ENCODE measurements around the gene OVCA2. TPM values are rescaled to one million over a fixed set of nuclear protein-coding genes. Genes with fewer than 3 reads are reported as not detected.

The OVCA2 gene
- total RNA-seq, 1 experiment from 2014 or later: 35.4 TPM

DNA sequence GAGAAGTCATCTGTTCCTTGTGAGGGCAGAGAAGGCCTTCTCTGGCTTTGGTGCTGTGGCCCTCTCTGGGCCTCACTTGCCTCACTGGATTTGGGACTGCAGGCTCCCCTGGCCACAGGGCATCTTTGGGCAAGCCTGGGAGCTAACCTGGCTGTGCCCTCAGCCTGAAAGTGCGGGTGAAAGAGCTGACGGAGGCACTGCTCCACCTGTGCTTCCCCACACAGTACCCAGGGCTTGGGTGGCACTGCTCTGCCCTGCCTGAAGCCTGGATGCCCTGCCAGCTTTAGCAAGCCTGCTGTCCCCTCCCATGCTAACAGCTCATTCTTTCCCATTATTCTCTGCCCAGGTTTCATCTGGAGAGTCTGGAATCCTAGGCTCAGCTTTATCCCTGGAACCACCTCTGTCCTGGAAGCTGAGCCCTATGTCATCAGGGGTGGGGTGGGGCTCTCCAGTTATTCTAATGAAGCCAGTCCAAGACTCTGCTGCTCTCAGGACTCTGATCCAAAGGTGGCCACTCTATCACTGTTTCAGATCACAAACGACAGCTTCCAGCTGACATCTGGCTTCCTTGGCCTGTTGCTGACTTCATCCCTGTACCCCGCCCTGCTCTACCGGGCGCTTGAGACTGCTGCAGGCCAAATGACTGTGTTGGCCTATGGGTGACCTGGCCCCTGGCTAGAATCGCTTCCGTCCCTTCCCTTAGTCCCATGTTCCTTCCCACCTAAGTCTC lies 42.4 kb downstream of the OVCA2 start:
- H3K4me1 ChIP-seq (replicated peaks; ENCODE audit: insufficient read depth): peaks cover 42% of the 10 kb centered on the region
- peak overlapping the region; percentile 68 for H3K4me2 ChIP-seq
- CTCF ChIA-PET: interaction anchor here (0.6 to 1.4 kb wide), 3 partner anchors 30 to 332 kb away, joined by 3 to 4 read pairs (median 3); partner anchors contain the start of gene HIC1
- H4K20me1 ChIP-seq (ENCODE audit: insufficient read depth): no peaks in the 10 kb centered on the region
- no peak overlapping the region; the same call in 1 of the 2 replicates for H3K4me3 ChIP-seq
- H2AFZ ChIP-seq: no peak overlapping the region
- H3K27me3 ChIP-seq (ENCODE audit: insufficient read depth, low read depth): no peaks in the 10 kb centered on the region
- peaks cover 40% of the 10 kb centered on the region for H3F3A ChIP-seq (ENCODE audit: insufficient read depth, low read depth)
- POLR2A ChIA-PET (ENCODE audit: unreplicated experiment): interaction anchor here (0.5 to 0.6 kb wide), 3 partner anchors 19 to 220 kb away, joined by 4 to 30 read pairs (median 11); partner anchors contain the start of genes SMG6 and SRR
- no peaks in the 10 kb centered on the region for H3K9me3 ChIP-seq (ENCODE audit: insufficient read depth, low read depth)
- TSS peak; percentile 65 for BruUV-seq (replicated peaks)
- TF ChIP-seq EZH2 (IDR thresholded peaks at IDR 0.05; ENCODE audit: low read depth): no peak
- intact Hi-C loops (cut with micrococcal nuclease; ENCODE audit: unreplicated experiment): loop anchor here (1.0 to 5.0 kb wide), 4 partner anchors 13 to 53 kb away; no protein-coding TSS in a partner anchor
- peak; percentile 84 to 95 for DNase-seq
- no peaks in the 10 kb centered on the region for H3K79me2 ChIP-seq (ENCODE audit: low read depth)
- H3K9me2 ChIP-seq (ENCODE audit: insufficient read depth): no peaks in the 10 kb centered on the region
- no peaks in the 10 kb centered on the region for H3K36me3 ChIP-seq (ENCODE audit: low read depth)
- peak overlapping the region; percentile 99 for H3K27ac ChIP-seq

DNA sequence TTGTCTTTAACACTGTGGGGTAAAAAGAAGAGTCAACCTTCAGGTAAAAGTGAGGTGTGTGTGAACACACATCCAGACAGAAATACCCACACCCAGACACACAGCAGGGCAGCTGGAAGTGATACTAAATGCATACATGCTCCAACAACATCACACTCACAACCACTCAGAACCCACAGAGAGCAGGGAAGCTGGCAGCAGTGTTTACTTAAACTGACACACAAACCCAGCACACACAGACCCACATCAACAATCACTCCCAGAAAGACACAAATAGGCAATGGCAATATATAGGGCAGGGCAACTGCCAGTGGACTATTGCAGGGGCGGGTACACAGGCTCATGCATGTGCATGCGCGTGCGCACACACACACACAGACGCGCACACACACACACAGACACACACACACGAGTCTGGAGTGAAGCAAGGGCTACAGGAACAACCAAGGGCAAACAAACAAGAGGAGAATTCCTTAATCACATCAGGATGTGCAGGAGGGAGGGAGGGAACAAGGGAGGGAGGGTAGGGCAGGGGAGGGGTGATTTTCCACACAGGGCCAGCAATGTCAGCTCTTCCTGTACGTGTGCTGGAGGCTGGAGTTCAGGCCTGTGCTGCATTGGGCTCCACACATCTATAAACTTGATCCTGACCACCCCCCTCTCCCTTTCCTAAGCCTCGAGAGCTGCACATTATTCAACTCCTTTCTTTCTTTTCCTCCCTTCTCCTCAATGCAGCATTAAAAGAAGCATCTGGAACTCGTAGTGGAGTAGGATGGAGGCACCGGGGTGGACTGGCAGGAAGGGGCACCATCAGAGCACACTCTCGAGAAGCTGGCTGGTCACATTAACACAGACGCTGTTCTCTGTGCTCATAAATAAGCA lies 43.2 kb downstream of the OVCA2 start:
- H3K4me2 ChIP-seq: peak overlapping the region; percentile 68
- POLR2A ChIA-PET (ENCODE audit: unreplicated experiment): no interaction called here

DNA sequence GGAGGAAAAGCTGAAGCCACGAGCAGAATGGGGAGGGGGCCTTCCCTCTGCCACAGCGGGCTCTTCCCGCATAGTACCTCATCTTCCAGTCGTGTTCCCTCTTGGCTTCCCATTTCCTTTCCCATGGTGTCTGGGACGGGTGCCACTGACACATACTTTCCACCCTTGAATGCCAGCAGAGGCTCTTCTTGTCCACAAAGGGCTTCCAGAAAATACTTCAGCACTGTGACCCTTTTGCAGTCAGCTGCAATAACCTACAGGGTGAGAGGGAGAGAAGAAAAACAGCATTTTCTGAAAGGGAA lies 43.8 kb downstream of the OVCA2 start:
- H3K27me3 ChIP-seq (ENCODE audit: insufficient read depth, low read depth): no peaks in the 10 kb centered on the region
- no TSS peak for BruUV-seq (replicated peaks)
- peaks cover 42% of the 10 kb centered on the region for H3K4me1 ChIP-seq (replicated peaks; ENCODE audit: insufficient read depth)
- CTCF ChIA-PET: interaction anchor here (0.6 kb wide), 1 partner anchor 70 kb away, joined by 5 read pairs; no protein-coding TSS in a partner anchor
- H3F3A ChIP-seq (ENCODE audit: insufficient read depth, low read depth): peaks cover 40% of the 10 kb centered on the region
- DNase-seq: no peak
- H3K27ac ChIP-seq: peak overlapping the region; percentile 99
- H3K9me3 ChIP-seq (ENCODE audit: insufficient read depth, low read depth): no peaks in the 10 kb centered on the region
- POLR2A ChIA-PET (ENCODE audit: unreplicated experiment): no interaction called here
- H3K4me3 ChIP-seq: no peak overlapping the region
- no peaks in the 10 kb centered on the region for H3K9me2 ChIP-seq (ENCODE audit: insufficient read depth)
- intact Hi-C loops (cut with micrococcal nuclease; ENCODE audit: unreplicated experiment): loop anchor here (2.0 kb wide), 1 partner anchor 15 kb away; no protein-coding TSS in a partner anchor
- TF ChIP-seq EZH2 (IDR thresholded peaks at IDR 0.05; ENCODE audit: low read depth): no peak
- TF ChIP-seq, protein P1, sequence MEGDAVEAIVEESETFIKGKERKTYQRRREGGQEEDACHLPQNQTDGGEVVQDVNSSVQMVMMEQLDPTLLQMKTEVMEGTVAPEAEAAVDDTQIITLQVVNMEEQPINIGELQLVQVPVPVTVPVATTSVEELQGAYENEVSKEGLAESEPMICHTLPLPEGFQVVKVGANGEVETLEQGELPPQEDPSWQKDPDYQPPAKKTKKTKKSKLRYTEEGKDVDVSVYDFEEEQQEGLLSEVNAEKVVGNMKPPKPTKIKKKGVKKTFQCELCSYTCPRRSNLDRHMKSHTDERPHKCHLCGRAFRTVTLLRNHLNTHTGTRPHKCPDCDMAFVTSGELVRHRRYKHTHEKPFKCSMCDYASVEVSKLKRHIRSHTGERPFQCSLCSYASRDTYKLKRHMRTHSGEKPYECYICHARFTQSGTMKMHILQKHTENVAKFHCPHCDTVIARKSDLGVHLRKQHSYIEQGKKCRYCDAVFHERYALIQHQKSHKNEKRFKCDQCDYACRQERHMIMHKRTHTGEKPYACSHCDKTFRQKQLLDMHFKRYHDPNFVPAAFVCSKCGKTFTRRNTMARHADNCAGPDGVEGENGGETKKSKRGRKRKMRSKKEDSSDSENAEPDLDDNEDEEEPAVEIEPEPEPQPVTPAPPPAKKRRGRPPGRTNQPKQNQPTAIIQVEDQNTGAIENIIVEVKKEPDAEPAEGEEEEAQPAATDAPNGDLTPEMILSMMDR (conservative IDR thresholded peaks at IDR 0.05): no peak
- no peaks in the 10 kb centered on the region for H3K36me3 ChIP-seq (ENCODE audit: low read depth)
- no peaks in the 10 kb centered on the region for H3K79me2 ChIP-seq (ENCODE audit: low read depth)
- no peaks in the 10 kb centered on the region for H4K20me1 ChIP-seq (ENCODE audit: insufficient read depth)
- no peak overlapping the region for H2AFZ ChIP-seq
- H3K4me2 ChIP-seq: peak overlapping the region; percentile 68

More for the DNA sequence above, 43.2 kb downstream of the OVCA2 start:
- peaks cover 42% of the 10 kb centered on the region for H3K4me1 ChIP-seq (replicated peaks; ENCODE audit: insufficient read depth)
- H3K27me3 ChIP-seq (ENCODE audit: insufficient read depth, low read depth): no peaks in the 10 kb centered on the region
- CTCF ChIA-PET: interaction anchor here (0.6 kb wide), 1 partner anchor 71 kb away, joined by 5 read pairs; no protein-coding TSS in a partner anchor
- no peaks in the 10 kb centered on the region for H3K36me3 ChIP-seq (ENCODE audit: low read depth)
- no peaks in the 10 kb centered on the region for H4K20me1 ChIP-seq (ENCODE audit: insufficient read depth)
- no peaks in the 10 kb centered on the region for H3K9me3 ChIP-seq (ENCODE audit: insufficient read depth, low read depth)
- peaks cover 40% of the 10 kb centered on the region for H3F3A ChIP-seq (ENCODE audit: insufficient read depth, low read depth)
- no peak overlapping the region for H2AFZ ChIP-seq
- H3K79me2 ChIP-seq (ENCODE audit: low read depth): no peaks in the 10 kb centered on the region
- H3K9me2 ChIP-seq (ENCODE audit: insufficient read depth): no peaks in the 10 kb centered on the region
- no TSS peak for BruUV-seq (replicated peaks)
- H3K27ac ChIP-seq: peak overlapping the region; percentile 99
- TF ChIP-seq, protein P1 (conservative IDR thresholded peaks at IDR 0.05): no peak
- TF ChIP-seq EZH2 (IDR thresholded peaks at IDR 0.05; ENCODE audit: low read depth): no peak
- peak overlapping the region; percentile 10; the same call in 1 of the 2 replicates for H3K4me3 ChIP-seq
- intact Hi-C loops (cut with micrococcal nuclease; ENCODE audit: unreplicated experiment): loop anchor here (1.0 to 5.0 kb wide), 4 partner anchors 14 to 52 kb away; no protein-coding TSS in a partner anchor
- peak; percentile 31 to 71 for DNase-seq

Measured in PC-9 (cell line).